ENCODE measurements around the gene ARHGDIA. TPM values are rescaled to one million over a fixed set of nuclear protein-coding genes. Genes with fewer than 3 reads are reported as not detected.
A peak's percentile ranks its signal among the peaks of the same experiment; 100 is the strongest.

ARHGDIA gene
- polyA plus RNA-seq, 1 donor = 203 TPM

GRCh38 chr17:81906476-81907218, 35.5 kb upstream of the ARHGDIA start:
- Histone ChIP-seq H3K36me3 (ENCODE audit: control insufficient read depth, insufficient read depth, low read length) (peaks cover 59% of the 10 kb centered on the region), H3K4me1 (ENCODE audit: control insufficient read depth, insufficient read depth, low read length) (peaks cover 19% of the 10 kb centered on the region), H3K9me3 (ENCODE audit: control insufficient read depth, low read depth, low read length) (peaks cover 7% of the 10 kb centered on the region), H3K27ac (ENCODE audit: low read length) (no peak overlapping the region), H3K27me3 (ENCODE audit: control insufficient read depth, insufficient read depth, low read length) (peaks cover 13% of the 10 kb centered on the region), H3K4me3 (ENCODE audit: low read length) (no peak overlapping the region)
- WGBS (ENCODE audit: insufficient coverage, low lambda C conversion rate) = no CpG with 5 or more reads among the region's 15 CpGs
- no peak for DNase-seq

- H3K4me3 ChIP-seq (ENCODE audit: low read length) = no peak overlapping the region
- no peak overlapping the region for H3K27ac ChIP-seq (ENCODE audit: low read length)
- no CpG with 5 or more reads among the region's 10 CpGs for WGBS (ENCODE audit: insufficient coverage, low lambda C conversion rate)
- H3K4me1 ChIP-seq (ENCODE audit: control insufficient read depth, insufficient read depth, low read length) = peaks cover 20% of the 10 kb centered on the region
- H3K27me3 ChIP-seq (ENCODE audit: control insufficient read depth, insufficient read depth, low read length) = peaks cover 20% of the 10 kb centered on the region
- peaks cover 59% of the 10 kb centered on the region for H3K36me3 ChIP-seq (ENCODE audit: control insufficient read depth, insufficient read depth, low read length)
- peaks cover 6% of the 10 kb centered on the region for H3K9me3 ChIP-seq (ENCODE audit: control insufficient read depth, low read depth, low read length)
- no peak for DNase-seq
Observed at GRCh38 chr17:81905993-81906392, 34.9 kb upstream of the ARHGDIA start.

DNA sequence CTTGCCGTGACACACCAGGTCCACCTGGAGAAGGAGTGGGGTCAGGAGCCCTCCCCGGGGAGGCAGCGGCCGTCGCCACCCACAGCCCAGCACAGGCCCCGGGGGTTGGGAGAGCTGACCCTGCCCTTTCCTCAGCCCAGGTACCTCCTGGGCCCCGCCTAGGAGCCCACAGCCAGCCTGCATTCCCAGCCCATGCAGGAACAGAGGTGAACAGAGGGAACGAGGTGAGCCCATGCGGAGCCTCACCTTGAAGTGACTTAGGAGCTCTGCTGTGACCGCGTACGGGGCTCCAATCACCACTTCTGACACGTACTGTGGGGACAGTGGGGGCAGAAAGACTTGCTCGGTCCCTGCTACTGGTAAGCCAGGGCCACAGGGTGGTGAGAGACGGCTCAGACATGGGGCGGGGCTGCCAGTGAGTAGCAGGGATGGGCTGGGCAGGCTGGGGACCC, 34.3 kb upstream of the ARHGDIA start:
- Histone ChIP-seq H3K9me3 (ENCODE audit: control insufficient read depth, low read depth, low read length) (peaks cover 6% of the 10 kb centered on the region), H3K36me3 (ENCODE audit: control insufficient read depth, insufficient read depth, low read length) (peaks cover 61% of the 10 kb centered on the region), H3K27ac (ENCODE audit: low read length) (no peak overlapping the region), H3K27me3 (ENCODE audit: control insufficient read depth, insufficient read depth, low read length) (peaks cover 21% of the 10 kb centered on the region), H3K4me1 (ENCODE audit: control insufficient read depth, insufficient read depth, low read length) (peaks cover 20% of the 10 kb centered on the region), H3K4me3 (ENCODE audit: low read length) (no peak overlapping the region)
- no CpG with 5 or more reads among the region's 16 CpGs for WGBS (ENCODE audit: insufficient coverage, low lambda C conversion rate)
- no peak for DNase-seq

DNA sequence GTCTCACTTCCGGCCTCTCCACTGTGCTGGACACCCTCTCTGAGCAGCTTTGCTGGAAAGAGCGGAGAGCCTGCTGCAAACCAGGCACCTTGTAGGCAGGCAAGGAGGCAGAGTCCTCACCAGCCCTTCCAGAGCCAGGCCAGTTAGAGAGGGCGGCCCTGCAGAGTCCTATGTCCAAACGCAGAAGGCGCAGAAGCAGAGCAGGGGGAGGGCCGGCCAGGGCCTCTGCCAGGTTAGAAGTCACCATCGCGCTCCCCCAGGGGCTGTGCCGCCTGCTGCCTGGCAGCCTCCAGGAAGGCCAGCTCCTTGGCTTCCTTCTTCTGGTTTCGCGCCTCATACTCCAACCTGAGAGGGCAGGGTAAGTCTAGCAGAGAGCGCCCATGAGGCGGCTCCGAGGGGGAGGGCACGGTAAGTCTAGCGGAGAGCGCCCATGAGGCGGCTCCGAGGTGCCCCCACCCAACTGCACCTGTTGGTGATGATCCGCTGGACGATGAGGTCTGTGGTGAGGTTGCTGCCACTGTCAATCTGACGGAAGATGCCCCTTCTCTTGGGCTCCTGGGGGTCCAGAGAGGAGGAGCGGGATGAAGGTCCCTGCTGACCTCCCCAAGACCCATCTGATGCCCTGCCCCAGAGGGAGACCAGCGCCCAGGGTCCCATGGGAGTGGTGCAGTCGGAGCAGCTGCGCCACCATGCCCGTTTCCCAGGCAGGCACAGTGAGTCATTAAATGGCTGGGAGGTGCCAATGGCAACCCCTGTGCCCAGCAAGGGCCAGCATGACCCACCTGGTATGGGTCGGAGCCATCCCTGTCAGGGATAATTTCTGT, 33.7 kb upstream of the ARHGDIA start:
- H3K27ac ChIP-seq (ENCODE audit: low read length) = no peak overlapping the region
- peaks cover 21% of the 10 kb centered on the region for H3K27me3 ChIP-seq (ENCODE audit: control insufficient read depth, insufficient read depth, low read length)
- no peak overlapping the region for H3K4me3 ChIP-seq (ENCODE audit: low read length)
- H3K4me1 ChIP-seq (ENCODE audit: control insufficient read depth, insufficient read depth, low read length) = peaks cover 14% of the 10 kb centered on the region
- no CpG with 5 or more reads among the region's 28 CpGs for WGBS (ENCODE audit: insufficient coverage, low lambda C conversion rate)
- no peak for DNase-seq
- H3K9me3 ChIP-seq (ENCODE audit: control insufficient read depth, low read depth, low read length) = peaks cover 6% of the 10 kb centered on the region
- H3K36me3 ChIP-seq (ENCODE audit: control insufficient read depth, insufficient read depth, low read length) = peaks cover 65% of the 10 kb centered on the region

GRCh38 chr17:81903896-81904599, 32.9 kb upstream of the ARHGDIA start:
- peaks cover 21% of the 10 kb centered on the region for H3K27me3 ChIP-seq (ENCODE audit: control insufficient read depth, insufficient read depth, low read length)
- 80% methylated on average over 1 of the region's 24 CpGs for WGBS (ENCODE audit: insufficient coverage, low lambda C conversion rate)
- H3K27ac ChIP-seq (ENCODE audit: low read length) = no peak overlapping the region
- no peak overlapping the region for H3K4me3 ChIP-seq (ENCODE audit: low read length)
- H3K36me3 ChIP-seq (ENCODE audit: control insufficient read depth, insufficient read depth, low read length) = peaks cover 68% of the 10 kb centered on the region
- H3K9me3 ChIP-seq (ENCODE audit: control insufficient read depth, low read depth, low read length) = peaks cover 6% of the 10 kb centered on the region
- DNase-seq = no peak
- peaks cover 8% of the 10 kb centered on the region for H3K4me1 ChIP-seq (ENCODE audit: control insufficient read depth, insufficient read depth, low read length)

- Histone ChIP-seq H3K27ac (ENCODE audit: low read length) (no peak overlapping the region), H3K27me3 (ENCODE audit: control insufficient read depth, insufficient read depth, low read length) (peaks cover 21% of the 10 kb centered on the region), H3K36me3 (ENCODE audit: control insufficient read depth, insufficient read depth, low read length) (peaks cover 68% of the 10 kb centered on the region), H3K4me1 (ENCODE audit: control insufficient read depth, insufficient read depth, low read length) (peaks cover 8% of the 10 kb centered on the region), H3K9me3 (ENCODE audit: control insufficient read depth, low read depth, low read length) (peaks cover 6% of the 10 kb centered on the region), H3K4me3 (ENCODE audit: low read length) (no peak overlapping the region)
- DNase-seq = no peak
- WGBS (ENCODE audit: insufficient coverage, low lambda C conversion rate) = no CpG with 5 or more reads among the region's 10 CpGs
Observed at GRCh38 chr17:81903415-81903831, 32.3 kb upstream of the ARHGDIA start.

- peaks cover 6% of the 10 kb centered on the region for H3K9me3 ChIP-seq (ENCODE audit: control insufficient read depth, low read depth, low read length)
- no peak for DNase-seq
- WGBS (ENCODE audit: insufficient coverage, low lambda C conversion rate) = 20% methylated on average over 1 of the region's 47 CpGs
- no peak overlapping the region for H3K27ac ChIP-seq (ENCODE audit: low read length)
- H3K36me3 ChIP-seq (ENCODE audit: control insufficient read depth, insufficient read depth, low read length) = peaks cover 68% of the 10 kb centered on the region
- peaks cover 8% of the 10 kb centered on the region for H3K4me1 ChIP-seq (ENCODE audit: control insufficient read depth, insufficient read depth, low read length)
- H3K4me3 ChIP-seq (ENCODE audit: low read length) = no peak overlapping the region
- peaks cover 21% of the 10 kb centered on the region for H3K27me3 ChIP-seq (ENCODE audit: control insufficient read depth, insufficient read depth, low read length)
Observed at GRCh38 chr17:81902653-81903414, 31.7 kb upstream of the ARHGDIA start.

GRCh38 chr17:81902023-81902652, 31.0 kb upstream of the ARHGDIA start, which contains the start of gene NPB:
Gene NPB (plus strand): TSS chr17:81902238. CDS start chr17:81902278, 40 bp downstream.
- Histone ChIP-seq H3K4me3 (ENCODE audit: low read length) (no peak within 1 kb of the TSS), H3K36me3 (ENCODE audit: control insufficient read depth, insufficient read depth, low read length) (peaks cover 66% of the 10 kb centered on the region), H3K4me1 (ENCODE audit: control insufficient read depth, insufficient read depth, low read length) (peaks cover 8% of the 10 kb centered on the region), H3K27ac (ENCODE audit: low read length) (no peak within 1 kb of the TSS), H3K9me3 (ENCODE audit: control insufficient read depth, low read depth, low read length) (peaks cover 6% of the 10 kb centered on the region), H3K27me3 (ENCODE audit: control insufficient read depth, insufficient read depth, low read length) (peaks cover 21% of the 10 kb centered on the region)
- peak in 1 of 2 donors; percentile 43 for DNase-seq
- no CpG with 5 or more reads among the region's 79 CpGs for WGBS (ENCODE audit: insufficient coverage, low lambda C conversion rate)

GRCh38 chr17:81901167-81902022, 30.3 kb upstream of the ARHGDIA start:
- Histone ChIP-seq H3K4me1 (ENCODE audit: control insufficient read depth, insufficient read depth, low read length) (peaks cover 8% of the 10 kb centered on the region), H3K4me3 (ENCODE audit: low read length) (no peak overlapping the region), H3K27ac (ENCODE audit: low read length) (no peak overlapping the region), H3K27me3 (ENCODE audit: control insufficient read depth, insufficient read depth, low read length) (peaks cover 21% of the 10 kb centered on the region), H3K9me3 (ENCODE audit: control insufficient read depth, low read depth, low read length) (peaks cover 6% of the 10 kb centered on the region), H3K36me3 (ENCODE audit: control insufficient read depth, insufficient read depth, low read length) (peaks cover 64% of the 10 kb centered on the region)
- no peak for DNase-seq
- WGBS (ENCODE audit: insufficient coverage, low lambda C conversion rate) = no CpG with 5 or more reads among the region's 21 CpGs

Measured in large intestine (tissue), 3 donors.